ENCODE measurements around the gene AGPS.
A peak's percentile ranks its signal among the peaks of the same experiment; 100 is the strongest.

AGPS gene

GRCh38 chr2:177551989-177552421 lies 159.4 kb downstream of the AGPS start:
- peak; percentile 10 for DNase-seq (ENCODE audit: low spot score)

DNA sequence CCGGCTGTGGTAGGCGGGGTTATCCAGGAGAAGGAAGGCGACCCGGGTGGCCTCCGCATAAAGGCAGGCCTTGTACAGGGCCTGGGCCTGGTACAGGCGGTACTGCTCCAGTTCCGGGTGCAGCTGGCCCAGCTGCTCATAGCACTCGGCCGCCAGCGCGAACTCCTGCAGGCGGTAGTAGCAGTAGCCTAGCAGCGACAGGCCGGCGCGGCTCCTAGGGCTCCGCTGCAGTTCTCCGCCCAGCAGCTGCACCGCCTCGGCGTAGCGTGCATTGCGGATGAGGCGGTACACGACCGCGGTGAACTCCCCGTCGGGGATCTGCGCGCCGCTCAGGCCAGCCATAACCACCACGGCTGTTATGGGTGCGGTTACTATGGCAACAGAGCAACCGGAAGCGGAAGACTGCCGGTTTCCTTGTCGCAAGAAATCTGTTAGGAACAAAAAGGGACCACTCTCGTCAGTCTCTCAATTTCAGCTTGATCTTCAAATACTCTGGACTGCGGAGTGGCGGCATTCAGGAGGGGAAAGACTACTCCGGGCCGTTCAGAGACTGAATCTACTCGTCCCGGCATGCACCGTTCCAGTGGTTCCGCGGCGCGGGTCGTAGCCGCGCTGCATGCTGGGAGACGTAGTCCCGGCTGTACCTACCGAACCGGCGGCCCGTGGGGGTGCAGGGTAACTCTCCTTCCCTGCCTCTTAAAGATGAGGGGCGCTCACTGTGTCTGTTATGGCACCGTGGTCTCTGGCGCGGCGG lies 160.0 kb downstream of the AGPS start:
- DNase-seq (ENCODE audit: low spot score), result peak; percentile 92

- DNase-seq (ENCODE audit: low spot score), result no peak
These were observed 160.8 kb downstream of the AGPS start for GRCh38 chr2:177553176-177553884.

GRCh38 chr2:177554365-177554764 lies 161.8 kb downstream of the AGPS start:
- no peak for DNase-seq (ENCODE audit: low spot score)

DNA sequence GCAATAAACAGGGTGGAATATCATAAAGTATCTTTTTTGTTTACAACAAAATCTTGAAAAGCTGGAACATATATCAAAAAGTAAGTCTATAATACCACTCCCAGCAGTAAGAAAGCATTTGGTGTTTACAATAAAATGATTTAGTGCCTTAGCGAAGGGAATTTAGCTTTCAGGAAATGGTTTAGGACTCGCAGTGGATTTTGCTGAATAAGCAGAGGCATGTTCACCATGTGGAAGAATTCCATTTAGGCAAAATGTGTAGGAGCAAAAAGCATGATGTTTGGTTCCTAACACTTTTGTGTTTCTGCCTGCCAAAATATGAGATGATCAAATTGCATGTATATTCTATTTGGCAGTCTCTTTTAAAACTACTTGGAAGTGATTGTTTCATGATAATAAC lies 163.6 kb downstream of the AGPS start:
- DNase-seq (ENCODE audit: low spot score), result no peak

- DNase-seq (ENCODE audit: low spot score), result no peak
These were observed 165.2 kb downstream of the AGPS start for GRCh38 chr2:177557794-177558193.

GRCh38 chr2:177559638-177560037 lies 167.1 kb downstream of the AGPS start:
- no peak for DNase-seq (ENCODE audit: low spot score)

DNA sequence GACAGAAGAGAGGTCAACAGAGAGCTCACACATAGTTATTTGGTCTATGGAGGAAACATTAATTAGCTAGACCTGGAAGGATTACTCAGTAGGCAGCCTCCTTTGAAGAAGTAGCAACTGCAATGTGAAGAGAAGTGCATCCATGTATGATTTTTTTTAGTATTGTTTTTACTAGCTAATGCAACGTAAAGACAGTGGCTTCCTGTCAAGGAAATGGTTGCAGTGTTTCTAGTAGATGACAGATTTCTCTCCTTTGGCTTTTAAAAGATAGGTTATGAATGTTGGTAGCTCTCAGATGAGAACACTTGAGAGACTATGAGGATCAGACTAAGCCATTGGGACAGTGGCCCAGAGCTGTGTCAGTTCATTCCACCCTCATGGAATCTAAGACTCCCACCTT lies 175.8 kb downstream of the AGPS start:
- no peak for DNase-seq (ENCODE audit: low spot score)

DNA sequence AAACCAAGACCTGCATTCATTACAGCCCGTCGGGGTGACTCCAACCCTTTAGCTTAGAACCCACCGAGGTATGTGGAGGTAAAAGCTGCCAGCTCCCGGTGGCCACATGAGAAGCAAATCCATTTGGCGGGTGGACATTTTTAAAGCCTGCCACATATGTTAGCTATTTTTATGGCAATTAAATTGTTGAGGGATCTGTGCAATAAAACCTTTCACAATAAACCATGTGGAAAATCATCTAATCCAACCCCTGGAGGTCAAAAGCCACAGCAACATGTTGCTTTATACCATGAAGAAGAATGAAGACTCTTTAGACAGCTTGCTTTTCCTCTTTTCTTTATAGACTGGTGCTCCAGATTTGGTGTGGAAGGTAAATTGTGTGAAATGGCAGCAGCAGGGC lies 176.3 kb downstream of the AGPS start:
- no peak for DNase-seq (ENCODE audit: low spot score)

DNA sequence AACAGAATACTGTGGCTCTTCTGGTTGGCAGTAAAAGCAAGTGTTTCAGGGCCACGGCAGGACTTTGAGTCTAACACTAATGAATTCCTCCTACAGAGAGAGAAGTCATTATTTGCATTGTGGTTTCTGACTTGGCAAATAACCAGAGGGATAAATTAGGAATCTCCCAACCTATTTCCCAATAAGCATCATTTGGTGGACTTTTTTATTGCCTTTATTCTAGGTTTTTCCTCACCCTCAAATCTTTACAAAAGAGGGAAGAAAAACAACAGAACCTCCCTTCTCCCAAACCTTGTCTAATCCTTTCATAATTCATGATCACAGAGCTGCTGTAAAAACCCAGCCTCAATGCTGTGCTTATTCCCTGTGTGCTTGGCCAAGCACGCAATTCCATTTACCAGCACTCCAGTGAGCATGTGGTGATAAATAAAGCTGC lies 179.7 kb downstream of the AGPS start:
- no peak for DNase-seq (ENCODE audit: low spot score)

- DNase-seq (ENCODE audit: low spot score), result no peak
These were observed 180.5 kb downstream of the AGPS start for GRCh38 chr2:177573120-177573519.

DNA sequence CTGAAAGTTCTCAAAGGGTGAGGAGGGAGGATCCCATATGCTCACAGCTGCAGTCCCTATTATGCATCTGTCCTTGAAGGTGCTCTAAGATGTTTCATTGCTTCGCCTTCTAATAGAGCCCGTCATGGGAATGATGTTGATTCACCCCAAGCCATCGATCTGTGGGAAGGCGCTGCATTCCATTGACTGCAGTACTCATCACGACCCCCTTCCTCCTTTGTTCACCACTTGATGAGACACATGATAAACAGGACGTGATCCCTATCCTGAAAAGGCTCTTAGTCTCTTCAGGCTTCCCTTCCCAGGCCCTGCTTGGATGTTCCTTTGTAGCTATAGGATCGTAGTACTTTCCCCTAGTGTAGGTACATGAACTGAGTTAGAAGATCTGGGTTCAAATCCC lies 181.8 kb downstream of the AGPS start:
- DNase-seq (ENCODE audit: low spot score), result no peak

GRCh38 chr2:177575358-177575757 lies 182.8 kb downstream of the AGPS start:
- no peak for DNase-seq (ENCODE audit: low spot score)

DNA sequence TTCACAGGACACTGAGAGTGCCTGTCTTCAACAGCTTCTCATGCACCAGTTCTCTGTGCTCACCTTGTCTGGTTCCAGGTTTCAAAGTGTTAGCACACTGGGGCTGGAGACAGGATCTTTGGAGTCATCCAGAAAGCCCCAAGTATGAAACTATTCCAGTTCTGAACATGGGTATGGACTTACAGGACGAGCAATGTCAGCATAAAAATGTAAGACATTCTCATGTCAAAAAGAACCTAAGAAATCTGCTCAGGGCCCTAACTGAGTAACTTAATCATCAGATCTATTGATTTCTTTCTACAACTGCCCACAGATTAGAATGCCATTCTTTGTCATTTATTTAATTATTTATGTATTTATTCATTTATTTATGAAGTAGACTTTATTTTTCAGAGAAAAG lies 184.5 kb downstream of the AGPS start:
- DNase-seq (ENCODE audit: low spot score), result no peak

GRCh38 chr2:177578454-177578853 lies 185.9 kb downstream of the AGPS start:
- no peak for DNase-seq (ENCODE audit: low spot score)

- DNase-seq (ENCODE audit: low spot score), result no peak
These were observed 187.0 kb downstream of the AGPS start for GRCh38 chr2:177579486-177580036.

DNA sequence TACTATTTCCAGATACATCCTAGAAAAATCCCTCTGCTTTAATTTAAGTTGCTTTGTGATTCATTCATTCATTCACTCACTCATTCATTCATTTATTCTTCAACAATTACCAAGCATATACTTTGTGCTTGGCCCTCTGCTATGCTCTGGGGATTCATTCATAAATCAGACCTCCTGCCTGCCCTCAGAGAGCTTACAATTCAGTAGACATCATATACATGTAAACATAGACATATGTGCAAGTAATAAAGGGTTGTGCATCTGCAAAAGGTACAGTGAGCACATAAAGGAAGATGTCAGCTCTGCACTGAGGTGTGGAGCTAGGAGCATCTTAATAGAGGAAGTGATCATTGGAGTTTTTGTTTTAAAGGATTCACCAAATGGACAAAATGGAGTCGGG lies 189.4 kb downstream of the AGPS start:
- no peak for DNase-seq (ENCODE audit: low spot score)

DNA sequence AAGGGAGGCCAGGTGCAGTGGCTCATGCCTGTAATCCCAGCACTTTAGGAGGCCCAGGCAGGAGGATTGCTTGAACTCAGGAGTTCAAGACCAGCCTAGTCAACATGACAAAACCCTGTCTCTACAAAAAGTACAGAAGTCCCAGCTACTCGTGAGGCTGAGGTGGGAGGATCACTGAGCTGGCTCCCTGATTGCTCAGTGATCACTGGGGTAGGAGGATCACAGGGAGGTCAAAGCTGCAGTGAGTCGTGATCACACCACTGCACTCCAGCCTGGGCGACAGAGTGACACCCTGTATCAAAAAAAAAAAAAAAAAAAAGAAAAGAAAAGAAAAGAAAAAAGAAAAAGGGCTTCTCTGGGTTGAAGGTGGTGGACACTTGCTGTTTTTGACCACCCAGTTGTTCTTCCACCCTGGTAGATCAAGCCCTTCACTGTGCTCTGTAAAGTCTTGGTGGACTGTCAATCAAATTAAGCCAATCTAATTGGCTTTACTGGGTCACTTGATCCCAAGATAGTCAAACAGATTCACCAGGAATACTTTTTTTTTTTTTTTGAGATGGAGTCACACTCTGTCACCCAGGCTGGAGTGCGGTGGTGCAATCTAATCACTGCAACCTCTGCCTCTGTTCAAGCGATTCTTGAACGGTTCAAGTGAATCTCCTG lies 191.6 kb downstream of the AGPS start:
- no peak for DNase-seq (ENCODE audit: low spot score)

DNA sequence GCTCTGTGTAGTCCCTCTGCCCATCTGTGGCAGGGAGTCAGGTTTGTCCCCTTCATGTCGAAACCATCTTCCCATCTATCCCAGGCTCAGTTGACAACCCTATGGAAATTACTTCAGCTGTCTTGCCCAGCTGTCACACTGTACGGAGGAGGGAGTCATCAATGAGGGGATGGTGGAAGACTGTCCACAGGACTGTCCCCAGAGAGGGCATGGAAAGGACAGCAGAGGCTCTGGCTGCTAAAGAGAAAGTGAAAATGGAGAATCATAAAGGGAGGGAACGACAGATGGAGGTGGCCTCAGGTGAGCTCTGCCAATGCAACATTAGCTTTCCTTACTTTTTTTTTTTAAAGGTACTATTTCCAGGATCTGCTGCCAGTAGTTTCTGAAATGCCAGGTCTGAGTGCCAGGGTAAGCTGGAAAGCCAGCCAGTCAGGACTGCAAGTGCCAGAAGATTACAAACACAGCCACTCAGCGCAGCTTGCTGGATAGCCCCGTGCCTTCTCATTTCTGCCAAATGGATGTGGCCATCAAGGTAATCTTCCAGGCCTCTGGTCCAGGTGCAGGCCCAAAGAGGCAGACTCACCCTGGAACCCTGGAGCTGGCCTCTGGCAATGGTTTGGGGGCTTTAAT lies 192.8 kb downstream of the AGPS start:
- DNase-seq (ENCODE audit: low spot score), result no peak

- no peak for DNase-seq (ENCODE audit: low spot score)
These were observed 193.6 kb downstream of the AGPS start for GRCh38 chr2:177586154-177586553.

DNA sequence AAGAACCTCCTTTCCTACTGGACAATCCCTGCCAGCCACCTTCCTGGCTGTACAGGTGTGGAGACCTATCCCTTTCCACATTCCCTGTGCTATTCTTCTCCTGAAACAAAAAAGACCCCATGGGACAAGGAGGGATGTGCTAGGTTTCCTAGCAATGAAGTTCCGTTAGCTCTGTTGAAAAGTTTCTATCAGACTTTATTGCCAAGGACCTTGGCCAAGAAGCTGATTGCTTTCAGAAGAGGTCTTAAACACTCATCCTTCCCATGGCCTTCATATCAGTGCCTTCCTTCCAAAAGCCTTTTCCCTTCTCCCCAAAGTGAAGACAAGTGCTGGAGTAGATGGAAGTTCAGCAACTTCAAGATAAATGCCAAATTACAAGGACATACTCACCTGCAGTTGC lies 194.8 kb downstream of the AGPS start:
- DNase-seq (ENCODE audit: low spot score), result no peak

- DNase-seq (ENCODE audit: low spot score), result no peak
These were observed 196.1 kb downstream of the AGPS start for GRCh38 chr2:177588671-177589070.
